Activated T-cell treated with anti-CD3 and anti-CD28 coated beads for 1 hour (primary cell): Measurements from ENCODE around the gene CHST1.

Experiments used
- DNase-seq: peaks from one replicate; pipeline ENCODE4 v3.0.0-alpha.2; 2020; ENCODE audit warnings: low read depth

CHST1 gene

DNA sequence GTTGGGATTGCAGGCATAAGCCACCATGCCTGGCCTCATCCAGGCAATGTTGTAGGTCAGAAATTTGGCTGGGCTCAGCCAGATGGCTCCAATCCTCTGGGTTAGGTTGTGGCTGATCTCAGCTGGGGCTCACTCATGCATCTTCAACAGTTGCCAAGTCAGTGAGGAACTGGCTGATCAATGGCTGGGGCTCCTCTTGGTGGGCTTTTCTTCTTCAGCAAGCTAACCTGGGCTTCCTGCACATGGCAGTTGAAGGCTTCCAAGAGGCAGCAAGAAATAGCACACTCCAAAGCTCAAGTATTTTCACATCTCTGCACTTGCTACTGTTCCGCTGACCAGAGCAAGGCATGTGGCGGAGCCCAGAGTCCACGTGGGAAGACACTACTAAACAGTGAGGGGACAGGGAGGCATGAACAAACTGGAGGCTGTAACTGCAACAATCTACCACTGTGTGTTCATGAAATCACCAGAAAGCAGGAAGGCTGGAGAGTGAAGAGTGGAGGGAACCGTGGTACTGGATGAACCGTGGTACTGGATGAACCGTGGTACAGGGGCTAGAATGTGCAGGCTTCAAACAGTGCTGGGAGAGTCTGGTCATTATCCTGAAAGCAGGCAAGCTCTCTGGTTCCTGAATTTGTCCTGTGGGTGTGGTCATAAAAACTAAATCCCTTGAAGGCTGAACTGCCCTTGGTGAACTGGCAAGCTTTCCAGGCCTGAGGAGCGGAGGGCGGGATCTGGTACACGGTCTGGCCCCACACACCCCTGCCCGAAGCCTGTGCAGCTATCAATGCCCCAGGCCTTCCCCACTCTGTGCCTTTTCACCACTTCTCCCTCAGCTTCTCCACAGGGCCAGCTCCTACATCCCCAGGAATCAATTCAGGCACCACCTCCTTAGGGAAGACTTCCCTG lies 20.2 kb downstream of the CHST1 start:
- no peak for DNase-seq

DNA sequence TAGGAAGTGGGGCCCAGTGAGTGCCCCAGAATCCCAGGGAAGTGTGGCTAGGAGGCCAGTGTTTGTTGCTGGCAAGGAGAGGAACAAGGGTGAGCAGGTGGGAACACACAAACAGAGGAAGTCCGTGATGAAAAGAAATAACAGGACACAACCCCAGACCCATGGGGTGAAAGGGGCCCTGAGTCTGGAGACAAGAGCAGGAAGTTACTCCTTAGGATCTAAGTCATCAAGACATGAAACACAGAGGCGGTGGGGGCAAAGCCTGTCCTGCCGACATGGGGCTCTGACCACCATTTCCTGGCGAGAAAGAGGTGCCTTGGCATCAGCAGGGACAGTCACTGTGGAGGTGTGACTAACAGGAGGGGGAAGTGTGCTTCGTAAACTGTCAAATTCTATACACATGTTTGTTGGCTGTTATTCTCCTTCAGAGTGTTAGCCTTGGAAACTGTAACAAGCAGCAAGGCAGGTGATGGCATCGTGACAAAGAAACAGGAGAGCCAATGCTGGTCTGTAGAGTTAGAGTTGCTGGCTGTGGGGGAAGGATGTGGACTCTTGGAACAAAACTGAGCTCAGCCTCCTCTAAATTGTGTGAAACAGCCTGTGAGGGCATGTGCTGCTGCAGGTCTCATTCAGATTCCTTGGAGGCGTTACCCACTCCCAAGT lies 21.7 kb downstream of the CHST1 start:
- no peak for DNase-seq

DNA sequence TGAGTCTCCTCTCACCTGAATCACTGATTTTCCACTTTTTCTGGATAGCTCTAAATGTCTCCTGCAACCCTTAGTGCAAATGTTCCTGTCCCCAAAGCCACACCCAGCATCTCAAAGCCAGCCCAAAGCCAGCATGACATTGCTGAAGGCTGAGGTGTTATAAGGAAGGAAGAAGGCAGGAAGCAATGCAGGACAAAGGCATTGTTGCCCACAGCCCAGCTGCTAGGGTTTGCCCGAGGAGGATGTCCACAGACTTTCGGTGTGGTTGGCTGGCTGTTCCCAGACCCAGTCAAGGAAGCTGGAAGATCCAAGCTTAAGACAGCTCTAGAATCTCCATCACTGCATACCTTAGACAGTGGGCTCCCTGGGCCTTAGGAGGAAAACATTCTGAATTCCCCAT lies 23.5 kb downstream of the CHST1 start:
- no peak for DNase-seq

DNA sequence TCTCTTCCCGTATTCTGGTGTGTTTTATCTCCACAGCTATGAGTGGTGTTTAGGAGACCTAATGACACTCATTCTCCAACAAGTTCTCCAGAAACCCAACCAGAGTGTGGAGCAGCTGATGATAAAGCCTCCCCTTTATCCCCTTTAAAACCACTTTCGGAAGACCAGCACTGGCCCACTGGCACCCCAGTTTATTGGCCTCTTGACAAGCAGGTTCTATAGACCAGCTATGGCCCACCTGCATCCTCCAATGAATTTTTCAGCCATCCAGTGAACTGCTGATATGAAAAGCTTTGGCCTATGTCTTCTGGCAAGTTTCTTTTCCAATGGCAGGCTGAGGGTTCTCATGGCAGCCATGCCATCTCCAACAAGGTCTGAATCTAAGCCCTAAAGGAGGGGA lies 27.4 kb downstream of the CHST1 start:
- no peak for DNase-seq

DNA sequence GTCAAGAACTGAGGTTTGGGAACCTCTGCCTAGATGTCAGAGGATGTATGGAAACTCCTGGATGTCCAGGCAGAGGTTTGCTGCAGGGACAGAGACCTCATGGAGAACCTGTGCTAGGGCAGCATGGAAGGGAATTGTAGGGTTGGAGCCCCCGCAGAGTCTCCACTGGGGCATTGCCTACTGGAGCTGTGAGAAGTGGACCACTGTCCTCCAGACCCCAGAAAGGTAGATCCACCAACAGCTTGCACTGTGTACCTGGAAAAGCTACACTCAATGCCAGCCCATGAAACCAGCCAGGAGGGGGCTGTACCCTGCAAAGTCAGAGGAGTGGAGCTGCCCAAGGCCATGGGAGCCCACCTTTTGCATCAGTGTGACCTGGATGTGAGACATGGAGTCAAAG lies 29.5 kb downstream of the CHST1 start:
- DNase-seq: no peak

DNA sequence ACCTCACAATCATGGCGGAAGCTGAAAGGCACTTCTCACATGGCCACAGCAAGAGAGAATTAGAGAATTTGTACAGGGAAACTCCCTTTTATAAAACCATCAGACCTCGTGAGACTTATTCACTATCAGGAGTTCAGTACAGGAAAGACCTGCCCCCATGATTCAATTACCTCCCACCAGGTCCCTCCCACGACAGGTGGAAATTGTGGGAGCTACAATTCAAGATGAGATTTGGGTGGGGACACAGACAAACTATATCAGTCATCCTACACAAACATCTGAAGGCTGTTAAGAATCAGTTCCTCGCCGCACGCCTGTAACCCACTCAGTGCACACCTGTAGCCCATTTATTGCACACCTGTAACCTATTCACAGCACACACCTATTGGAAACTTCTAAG lies 39.8 kb downstream of the CHST1 start:
- no peak for DNase-seq

DNA sequence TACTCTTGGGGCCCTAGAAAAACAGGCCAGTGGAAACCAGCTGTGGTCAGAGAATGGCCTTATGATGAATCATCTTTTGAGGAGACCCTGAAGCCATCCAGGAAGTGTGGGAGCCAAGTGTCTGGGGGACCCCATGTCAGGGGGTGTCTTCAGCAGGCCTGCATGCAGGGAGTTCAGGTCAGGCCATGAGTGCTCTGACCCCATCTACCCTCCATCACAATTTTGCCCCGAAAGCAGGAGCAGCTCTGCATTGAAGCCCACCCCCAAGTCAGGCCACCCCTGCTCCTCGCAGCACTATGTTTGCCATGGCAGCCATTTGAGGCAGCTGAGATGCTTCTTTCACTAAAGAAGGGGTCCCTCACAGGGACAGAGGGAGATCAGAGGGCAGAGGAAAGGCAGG lies 41.3 kb downstream of the CHST1 start:
- no peak for DNase-seq

DNA sequence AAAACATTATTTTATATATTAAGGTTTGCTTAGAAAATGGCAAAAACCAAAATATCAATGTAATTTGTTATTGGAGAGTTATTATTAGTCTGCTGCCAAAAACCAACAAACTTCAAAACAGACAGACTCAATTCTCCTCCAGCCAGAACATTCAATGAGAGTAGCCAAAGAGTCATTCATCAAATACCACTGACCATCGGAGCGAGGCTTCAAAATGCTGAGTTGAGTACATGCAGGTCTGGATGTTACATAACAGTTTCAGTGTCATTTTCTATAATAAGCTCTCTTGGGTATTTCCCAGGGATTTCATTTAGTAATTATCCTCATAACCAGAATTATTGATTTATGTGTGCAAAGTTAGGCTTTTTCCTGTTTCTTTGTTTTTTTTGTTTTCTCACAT lies 42.6 kb downstream of the CHST1 start:
- no peak for DNase-seq

DNA sequence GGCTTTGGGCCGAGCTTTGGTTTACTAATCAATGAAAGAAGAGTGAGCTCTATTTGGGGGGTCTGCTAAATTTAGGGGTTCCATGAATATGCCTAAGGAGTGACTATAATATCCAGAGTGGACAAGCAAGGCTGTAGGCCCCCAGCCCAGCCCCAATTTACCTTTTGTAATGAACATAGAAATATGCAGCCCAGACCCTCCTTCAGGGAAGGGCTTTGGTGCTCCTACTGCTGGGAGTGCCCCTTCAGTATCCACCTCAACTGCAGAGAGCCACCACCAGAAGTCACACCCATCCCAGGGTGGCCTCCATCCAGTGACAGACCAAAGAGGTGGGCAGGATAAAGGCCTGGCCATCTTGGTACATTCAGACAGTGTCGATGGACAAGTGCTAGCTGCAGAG lies 43.1 kb downstream of the CHST1 start:
- DNase-seq: no peak

DNA sequence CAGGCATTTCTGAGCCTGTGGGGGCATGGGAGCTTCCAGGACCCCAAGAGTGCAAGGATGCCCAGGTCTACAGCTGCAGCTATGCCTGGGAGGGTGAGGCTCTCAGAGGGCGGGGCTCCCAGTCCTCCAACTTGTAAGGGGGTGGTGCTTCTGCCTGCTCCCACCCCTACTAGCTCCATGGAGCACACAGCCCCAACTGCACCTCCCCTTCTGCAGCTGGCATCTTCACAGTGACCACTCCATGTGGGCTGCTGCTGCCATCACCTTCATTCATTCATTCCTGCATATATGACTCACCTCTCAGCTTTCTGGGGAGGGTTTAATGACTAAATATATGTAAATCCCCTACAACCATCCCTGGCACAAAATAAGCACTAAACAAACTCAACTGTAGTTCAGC lies 43.8 kb downstream of the CHST1 start:
- DNase-seq: no peak

DNA sequence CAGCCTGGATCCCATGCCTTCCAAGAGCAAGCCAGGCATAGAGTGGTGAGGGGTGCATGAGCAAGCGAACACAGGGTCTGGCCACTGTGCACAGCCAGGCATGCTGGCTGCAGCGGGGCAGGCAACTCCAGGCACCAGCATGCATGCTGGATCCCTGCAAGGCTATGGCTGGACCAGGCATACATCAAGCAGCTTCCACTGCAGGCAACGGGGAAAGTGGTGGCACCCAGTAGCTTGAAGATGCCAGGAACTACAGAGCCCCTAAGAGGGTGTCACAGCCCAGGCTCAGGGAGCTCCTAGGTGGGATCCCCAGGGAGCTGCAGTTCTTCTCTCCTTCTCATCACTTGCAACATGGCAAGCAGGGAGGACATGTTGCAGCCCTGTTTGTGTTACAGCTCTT lies 45.2 kb downstream of the CHST1 start:
- DNase-seq: no peak

DNA sequence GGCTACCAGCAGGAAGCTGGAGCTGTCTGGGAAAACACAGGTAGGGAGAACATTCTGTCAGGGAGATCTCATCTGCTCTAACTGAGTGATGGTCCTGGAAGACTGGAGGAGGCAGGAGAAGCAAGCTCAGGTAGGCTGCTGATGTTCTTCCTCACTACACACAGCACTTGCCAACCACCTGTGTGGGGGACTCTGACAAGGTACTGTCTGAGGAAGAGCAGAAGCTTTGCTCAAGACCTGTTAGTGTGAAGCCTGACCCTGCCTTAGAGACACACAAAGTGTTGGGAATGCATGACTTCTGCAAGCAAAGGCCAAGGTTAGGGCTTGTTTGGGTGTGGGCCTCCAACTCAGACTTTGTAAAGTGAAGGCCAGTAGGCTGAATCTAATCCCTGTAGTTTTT lies 46.5 kb downstream of the CHST1 start:
- DNase-seq: no peak

DNA sequence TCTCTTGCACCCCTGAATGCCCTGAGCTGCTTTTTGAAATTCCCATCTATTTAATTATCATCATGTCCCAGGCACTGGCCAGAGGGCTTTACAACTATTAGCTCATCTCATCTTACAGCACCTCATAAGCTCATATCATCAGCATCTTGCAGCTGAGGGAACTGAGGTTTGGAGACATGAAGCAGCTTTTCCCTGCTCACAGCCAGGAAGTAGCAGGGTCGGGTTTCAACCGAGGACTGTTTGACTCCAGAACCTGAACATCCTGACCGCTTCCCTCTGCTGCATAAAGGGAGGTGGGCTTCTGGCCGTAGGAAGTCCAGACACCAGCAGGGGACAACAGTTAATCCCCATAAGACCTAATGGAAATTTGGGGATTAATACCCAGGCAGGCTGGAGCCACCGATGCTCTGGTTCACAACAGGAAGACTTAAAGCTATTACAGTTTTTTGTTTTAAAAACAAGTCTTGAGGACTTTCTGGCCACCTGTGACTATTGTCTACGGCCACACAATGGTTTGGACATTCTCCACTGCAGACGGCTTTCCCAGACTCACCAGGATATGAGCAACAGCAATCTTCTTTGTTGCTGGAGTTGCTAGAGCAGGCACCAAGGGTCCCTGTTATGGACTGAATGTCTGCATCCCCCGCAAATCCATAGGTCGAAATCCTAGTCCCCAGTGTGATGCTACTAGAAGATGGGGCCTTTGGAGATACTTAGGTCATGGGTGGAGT lies 47.4 kb downstream of the CHST1 start:
- DNase-seq: no peak

DNA sequence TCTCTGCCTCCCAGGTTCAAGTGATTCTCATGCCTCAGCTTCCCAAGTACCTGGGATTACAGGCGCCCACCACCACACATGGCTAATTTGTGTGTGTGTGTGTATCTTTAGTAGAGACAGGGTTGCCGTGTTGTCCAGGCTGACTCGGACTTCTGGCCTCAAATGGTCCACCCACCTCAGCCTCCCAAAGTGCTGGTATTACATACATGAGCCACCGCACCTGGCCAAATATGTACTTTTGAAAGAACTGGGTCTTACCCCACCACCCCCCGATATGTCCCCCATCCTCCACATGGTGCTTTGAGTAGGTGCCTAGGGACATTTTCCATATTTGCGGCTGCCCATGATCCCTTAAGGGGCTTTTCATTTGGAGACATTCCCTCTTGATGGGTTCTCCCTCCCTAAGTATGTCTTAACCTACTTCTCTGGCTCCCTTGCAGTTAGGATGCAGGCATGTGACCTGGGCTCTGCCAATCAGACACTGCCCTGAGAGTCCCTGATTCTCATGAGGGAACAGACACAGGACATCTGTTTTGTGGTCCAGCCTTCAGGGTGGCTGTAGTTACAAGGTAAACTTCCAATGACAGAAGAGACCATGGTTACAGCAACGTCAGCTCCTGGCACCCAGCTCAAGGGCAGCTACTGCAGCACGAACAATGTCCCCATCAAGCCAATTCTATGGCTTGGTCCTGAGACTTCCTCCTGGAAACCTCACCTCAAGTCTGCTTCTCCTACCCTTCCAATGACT lies 48.4 kb downstream of the CHST1 start:
- DNase-seq: no peak

DNA sequence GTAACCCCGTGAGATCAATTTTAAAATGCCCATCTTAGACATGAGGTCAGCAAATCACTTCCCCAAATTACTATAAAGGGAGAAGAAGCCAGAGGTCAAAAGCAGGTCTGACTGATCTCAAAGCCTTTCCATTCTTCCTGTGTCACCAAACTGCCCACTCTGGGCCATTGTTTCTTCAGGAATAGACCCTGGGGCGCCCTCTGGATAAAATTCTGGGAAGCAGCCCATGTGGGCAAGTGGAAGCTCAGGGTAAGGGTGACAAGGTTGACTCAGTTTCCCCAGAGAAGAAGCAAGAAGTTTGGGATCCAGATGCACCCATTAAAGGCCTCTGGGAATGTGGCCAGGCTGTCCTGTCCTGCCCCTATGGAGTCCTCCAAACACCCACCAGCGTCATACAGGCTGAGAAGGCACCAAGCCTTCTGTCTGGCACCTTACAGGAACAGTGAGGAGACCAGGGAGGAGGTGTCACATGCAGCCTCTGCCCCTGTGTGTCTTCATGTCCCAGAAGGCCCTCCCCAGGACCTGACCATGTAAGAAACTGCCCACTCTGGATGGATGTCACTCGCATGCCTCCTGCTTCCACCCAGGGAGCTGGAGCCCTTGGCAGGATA lies 50.1 kb downstream of the CHST1 start:
- DNase-seq: no peak

DNA sequence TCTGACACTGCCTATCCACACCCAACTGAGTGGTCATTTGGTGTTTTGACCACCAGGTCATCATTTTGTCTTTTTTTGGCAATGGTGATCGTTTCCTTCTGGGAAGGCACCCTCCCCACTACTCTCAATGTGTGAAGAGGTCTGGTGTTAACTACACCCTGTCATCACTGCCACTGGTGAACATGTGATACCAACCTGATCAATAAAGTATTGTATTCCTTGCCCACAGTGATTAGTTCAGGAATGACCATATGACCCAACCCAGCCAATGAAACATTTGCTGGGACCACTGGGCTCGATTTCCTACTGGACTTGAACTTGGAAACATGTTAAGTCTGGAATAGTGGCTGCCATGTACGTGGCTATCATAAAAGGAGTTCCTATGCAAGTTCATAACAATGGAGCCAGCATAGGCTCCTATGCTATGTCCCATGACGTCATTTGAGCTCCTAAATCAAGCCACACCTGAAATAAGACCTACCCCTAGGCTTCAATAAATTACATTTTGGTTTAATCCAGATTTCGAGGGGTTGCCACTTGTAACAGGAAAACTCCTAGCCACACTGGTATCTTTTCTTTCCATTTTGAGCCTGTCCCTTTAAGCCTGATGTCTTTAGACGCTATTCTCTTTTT lies 51.1 kb downstream of the CHST1 start:
- DNase-seq: no peak

DNA sequence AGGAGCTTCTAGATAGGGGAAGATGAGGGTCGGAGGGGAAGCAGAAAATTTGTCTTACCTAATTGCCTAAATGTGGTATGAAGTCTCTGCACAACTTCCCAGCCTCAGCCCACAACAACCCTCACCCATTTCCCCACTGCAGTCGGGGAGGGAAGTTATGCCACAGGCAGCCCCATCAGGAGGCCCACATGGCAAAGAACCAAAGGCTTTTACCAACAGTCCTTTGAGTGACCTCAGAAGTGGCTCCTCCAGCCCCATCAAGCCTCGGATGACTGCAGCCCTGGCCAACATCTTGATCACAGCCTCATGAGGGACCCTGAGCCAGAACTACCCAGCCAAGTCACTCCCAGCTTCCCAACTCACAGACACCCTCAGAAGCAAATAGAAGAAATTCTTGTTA lies 54.8 kb downstream of the CHST1 start:
- no peak for DNase-seq

DNA sequence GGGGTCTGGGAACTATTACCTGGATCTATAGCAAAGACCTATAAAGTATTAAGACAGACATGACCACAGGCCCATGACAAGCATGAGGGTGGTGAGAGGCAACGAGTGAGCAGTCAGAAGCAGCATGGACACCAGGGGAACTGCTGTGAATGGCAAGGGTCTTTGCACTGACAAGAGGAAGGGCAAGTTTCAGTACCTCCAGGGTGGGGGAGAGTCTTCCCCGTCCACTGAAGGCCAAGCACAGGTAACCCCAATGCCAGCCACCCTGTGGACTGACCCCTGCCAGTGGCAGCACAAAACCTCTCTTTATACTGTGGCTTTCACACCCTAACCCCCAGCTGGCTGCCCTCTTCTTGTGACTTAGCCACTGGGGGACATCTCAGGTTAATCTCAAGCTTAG lies 55.5 kb downstream of the CHST1 start:
- no peak for DNase-seq

DNA sequence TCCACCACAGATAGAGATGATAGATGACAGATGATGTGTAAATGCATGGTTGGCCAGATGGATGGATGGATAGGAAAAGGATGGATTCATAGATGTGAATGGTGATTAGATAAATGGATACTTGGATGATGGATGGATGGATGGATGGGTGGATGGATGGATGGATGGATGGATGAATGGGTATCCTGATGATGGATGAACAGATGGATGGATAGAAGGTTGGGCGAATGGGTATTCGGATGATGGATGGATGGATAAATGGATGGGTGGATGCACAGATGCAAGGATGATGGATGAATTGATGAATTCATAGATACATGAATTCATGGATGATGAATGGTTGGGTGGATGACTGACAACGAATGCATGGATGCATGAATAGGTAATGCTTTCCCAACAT lies 56.1 kb downstream of the CHST1 start:
- DNase-seq: no peak

DNA sequence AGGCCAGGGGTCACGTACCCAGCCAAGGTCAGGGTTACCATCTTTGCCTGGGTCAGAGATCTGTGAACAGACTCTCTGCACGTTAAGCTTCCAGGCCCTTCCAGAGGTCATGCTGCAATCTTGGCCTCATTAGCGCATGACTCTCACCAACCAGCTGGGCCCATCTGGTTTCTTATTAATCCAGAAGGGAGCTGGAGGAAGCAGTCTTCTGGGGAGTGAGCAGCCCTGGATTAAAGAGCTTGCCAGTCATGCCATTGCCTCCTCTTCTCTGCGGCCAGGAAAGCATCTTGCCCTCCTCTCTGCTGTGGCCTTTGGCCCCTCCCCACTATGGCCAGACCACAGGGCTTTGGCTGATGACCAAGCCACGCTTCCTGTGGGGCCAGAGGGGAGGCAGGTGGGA lies 57.4 kb downstream of the CHST1 start:
- DNase-seq: no peak

DNA sequence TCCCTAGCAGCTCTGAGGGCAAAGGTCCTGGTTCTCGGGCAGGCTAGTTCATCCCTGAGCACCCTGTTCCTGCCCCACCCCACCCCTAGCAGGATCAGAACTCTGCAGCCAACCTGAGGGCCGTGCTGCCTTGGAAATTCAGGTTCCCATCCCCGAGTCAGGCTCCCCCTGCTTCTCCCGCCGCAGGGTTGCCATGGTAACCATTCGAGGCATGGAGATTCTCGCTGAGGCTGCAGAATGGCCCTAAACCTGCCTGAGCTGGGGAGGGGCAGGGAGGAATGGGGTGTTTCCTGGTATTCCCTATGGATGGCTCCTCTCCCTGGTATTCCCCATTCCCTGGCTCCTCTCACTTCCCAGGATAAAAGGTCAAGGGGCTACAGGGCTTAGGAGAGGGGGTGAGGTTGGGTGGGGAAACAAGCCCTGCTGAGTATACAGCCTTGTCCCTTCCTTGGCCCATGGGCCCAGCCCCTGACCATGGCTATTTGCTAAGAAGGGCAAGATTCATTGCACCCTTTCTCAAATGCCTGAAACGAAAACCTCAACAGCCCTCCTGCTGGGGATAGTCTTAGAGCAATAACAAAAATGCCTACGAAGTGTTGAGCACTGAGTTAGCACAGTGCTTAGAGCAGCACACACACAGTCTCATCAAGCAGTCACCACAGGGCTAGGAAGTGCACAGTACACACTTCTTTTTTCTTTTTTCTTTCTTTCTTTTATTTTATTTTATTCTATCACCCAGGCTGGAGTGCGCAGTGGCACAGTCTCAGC lies 58.7 kb downstream of the CHST1 start:
- no peak for DNase-seq
